NCI-H2029 treated with DMSO at 0.1 percent for 48 hours (cell line): ENCODE results near the gene CDC20.

Source experiments
- DNase-seq: peaks from one replicate; lab custom pipeline; 2025; lab: John Stamatoyannopoulos, UW

The CDC20 gene

DNA sequence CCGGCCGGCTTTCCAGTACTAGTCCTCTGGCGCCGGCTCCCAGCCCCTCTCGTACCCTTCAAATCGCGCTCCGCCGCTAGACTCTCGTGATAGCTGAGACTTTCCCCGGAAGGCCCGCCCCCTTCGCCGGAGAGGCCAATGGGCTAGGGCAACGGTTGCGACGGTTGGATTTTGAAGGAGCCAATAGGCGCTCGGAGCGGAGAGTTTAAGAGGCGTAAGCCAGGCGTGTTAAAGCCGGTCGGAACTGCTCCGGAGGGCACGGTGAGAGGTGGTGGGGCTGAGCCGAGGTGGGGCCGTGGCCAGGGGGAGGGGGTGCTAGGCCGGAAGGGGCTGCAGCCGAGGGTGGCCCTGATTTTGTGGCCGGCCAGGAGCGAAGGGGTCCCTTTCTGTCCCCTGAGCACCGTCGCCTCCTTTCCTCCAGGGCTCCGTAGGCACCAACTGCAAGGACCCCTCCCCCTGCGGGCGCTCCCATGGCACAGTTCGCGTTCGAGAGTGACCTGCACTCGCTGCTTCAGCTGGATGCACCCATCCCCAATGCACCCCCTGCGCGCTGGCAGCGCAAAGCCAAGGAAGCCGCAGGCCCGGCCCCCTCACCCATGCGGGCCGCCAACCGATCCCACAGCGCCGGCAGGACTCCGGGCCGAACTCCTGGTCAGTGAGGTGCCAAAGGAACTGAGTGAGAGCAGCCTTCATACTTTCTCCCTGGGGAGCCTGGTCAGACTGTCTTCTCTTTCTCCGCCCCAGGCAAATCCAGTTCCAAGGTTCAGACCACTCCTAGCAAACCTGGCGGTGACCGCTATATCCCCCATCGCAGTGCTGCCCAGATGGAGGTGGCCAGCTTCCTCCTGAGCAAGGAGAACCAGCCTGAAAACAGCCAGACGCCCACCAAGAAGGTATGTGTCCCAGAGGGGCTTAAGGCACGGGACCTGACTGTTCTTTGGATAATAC, at the start of gene CDC20:
TSS of gene CDC20 (plus strand) at position 236 of the 948 bp plus-strand sequence. CDS start at position 471, 235 bp downstream.
- peak; percentile 99 for DNase-seq

DNA sequence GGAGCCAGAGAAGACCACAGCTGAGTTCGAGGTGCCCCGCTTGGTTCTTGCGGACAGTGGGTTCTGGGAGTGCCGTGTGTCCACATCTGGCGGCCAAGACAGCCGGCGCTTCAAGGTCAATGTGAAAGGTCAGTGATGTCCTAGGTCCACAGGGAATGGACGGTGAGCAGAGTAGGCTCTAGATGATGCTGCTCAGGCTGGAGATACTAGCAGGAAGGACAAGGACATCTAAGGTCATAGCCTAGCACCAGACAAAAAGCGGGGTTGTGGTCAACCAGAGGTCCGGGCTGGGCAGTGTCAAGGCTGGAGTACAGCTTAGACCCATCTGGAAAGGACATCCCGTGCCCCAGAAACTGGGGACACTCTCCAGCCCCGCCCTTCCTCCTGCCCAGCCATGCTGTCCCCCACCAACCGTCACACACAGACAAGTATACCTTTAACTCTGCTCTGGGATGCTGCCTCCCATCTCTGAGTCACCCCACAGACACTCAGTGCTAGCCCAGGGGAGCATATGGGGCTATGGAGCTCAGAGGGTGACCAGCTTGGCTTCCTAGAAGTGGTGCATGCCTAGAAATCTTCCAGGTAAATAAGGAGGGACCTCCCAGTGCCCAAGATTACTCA, 49.3 kb upstream of the CDC20 start:
- no peak for DNase-seq

DNA sequence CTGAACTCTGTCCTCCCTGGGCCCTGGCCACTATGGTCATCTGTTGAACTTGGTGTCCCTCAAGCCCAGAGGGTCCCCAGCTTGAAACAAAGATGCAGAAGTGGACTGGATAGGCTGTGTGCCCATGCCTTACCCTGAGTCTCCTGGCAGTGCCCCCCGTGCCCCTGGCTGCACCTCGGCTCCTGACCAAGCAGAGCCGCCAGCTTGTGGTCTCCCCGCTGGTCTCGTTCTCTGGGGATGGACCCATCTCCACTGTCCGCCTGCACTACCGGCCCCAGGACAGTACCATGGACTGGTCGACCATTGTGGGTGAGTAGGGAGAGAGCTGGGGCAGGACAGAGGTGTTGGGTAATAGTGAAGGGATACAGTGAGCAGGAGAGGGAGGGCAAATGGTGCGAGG, 47.3 kb upstream of the CDC20 start:
- DNase-seq = no peak

DNA sequence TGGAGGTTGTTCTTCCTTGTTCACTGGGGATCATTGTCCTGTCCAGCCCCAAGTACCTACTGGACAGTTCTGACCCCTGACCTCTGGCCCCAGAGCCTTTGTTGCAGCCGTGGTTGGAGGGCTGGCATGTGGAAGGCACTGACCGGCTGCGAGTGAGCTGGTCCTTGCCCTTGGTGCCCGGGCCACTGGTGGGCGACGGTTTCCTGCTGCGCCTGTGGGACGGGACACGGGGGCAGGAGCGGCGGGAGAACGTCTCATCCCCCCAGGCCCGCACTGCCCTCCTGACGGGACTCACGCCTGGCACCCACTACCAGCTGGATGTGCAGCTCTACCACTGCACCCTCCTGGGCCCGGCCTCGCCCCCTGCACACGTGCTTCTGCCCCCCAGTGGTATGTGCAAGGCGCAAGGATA, 46.6 kb upstream of the CDC20 start:
- no peak for DNase-seq

DNA sequence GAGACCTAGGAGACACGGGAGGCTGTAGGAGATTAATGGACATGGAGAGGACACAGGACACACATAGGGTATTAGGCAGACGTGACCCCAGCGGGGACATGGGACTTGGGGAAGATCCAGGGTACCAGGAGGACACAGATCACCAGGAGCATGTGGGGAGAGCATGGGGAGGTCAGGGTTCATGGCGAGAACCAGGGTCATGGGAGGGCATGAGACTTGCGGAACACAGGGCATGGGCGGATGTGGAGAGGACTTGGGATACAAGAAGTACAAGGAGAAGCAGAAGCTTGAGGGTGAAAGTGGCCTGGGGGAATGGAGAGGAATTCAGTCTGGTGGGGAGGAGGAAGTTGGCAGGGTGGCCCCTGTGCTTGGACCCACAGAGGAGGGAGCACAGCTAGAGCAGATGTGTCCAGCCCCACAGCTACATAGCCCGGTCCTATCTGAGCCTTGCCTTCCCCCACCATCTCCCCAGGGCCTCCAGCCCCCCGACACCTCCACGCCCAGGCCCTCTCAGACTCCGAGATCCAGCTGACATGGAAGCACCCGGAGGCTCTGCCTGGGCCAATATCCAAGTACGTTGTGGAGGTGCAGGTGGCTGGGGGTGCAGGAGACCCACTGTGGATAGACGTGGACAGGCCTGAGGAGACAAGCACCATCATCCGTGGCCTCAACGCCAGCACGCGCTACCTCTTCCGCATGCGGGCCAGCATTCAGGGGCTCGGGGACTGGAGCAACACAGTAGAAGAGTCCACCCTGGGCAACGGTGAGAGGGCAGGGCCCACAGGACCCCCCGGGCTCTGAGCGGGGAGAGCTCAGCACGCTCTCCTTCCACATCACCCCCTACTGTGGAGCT, 45.9 kb upstream of the CDC20 start:
- no peak for DNase-seq

DNA sequence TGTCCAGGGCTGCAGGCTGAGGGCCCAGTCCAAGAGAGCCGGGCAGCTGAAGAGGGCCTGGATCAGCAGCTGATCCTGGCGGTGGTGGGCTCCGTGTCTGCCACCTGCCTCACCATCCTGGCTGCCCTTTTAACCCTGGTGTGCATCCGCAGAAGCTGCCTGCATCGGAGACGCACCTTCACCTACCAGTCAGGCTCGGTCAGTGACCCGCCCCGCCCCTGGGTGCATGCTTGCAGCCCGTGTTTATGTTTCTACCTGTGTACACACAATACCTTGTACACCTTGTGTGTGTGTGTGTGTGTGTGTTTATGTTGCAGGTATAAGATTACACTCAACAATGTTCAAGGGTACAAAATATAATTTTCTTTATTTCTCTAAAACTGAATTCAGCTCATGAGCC, 45.0 kb upstream of the CDC20 start:
- DNase-seq = no peak

DNA sequence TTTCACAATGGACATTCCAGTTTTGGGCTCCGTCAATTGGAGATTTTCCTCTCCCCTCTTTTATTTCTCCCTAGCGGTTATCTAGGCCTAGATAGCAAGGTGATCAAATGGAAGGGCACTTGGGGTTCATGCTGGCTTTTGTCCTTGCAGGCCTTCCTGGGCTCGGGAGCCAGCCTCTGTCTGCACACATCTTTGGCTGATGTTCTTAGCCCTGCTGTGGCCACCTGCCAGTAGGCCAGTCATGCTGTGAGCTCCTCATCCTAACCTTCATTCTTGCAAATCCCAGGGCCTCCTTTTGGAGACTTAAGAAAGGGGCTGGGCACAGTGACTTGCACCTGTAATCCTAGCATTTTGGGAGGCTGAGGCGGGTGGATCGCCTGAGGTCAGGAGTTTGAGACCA, 44.5 kb upstream of the CDC20 start:
- DNase-seq = no peak

DNA sequence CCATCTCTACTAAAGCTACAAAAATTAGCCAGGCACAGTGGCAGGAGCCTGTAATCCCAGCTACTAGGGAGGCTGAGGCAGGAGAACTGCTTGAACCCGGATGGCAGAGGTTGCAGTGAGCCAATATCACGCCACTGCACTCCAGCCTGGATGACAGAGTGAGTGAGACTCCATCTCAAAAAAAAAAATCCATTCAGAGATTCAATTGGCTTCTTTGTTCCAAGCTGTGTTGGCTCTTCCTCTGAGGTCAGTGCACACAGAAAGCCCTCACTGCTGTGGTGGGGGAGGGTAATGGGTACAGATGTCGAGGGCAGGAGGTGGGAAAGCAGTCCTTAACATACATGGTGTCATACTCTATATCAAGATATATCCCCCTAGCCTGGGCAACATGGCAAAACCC, 43.3 kb upstream of the CDC20 start:
- DNase-seq = no peak

DNA sequence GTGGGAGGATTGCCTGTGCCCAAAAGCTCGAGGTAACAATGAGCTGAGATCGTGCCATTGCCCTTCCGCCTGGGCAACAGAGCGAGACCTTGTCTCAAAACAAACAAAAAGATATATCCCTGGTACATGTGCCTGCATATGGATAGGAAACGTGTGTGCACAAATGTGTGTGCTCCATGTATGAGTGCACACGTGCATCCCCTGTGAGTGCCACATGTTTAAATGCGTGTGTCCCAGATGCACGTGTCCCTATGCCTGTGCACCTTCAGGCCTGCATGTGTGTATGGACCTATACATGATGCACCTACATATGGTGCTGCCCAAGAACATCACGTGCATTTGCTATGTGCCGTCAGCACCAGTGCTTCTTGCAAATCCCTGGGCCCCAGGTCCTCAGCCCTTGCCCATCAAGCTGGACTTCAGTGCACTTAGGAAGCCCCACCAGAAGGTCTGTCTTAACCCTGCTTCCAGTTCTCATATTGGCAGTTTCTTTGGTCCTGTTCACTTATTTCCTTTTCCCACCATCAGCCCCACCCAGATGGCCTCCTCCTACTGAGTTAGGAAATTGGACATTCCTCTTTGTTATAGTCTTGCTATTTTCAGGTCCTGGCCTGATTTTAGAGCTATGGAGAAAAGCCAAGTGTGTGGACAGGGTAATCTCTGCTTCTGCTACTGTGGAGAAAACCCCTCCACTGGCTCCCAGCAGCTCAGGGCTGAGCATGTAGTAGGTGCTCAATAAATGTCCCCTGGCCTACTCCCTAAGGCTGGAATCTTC, 42.6 kb upstream of the CDC20 start:
- DNase-seq = no peak

DNA sequence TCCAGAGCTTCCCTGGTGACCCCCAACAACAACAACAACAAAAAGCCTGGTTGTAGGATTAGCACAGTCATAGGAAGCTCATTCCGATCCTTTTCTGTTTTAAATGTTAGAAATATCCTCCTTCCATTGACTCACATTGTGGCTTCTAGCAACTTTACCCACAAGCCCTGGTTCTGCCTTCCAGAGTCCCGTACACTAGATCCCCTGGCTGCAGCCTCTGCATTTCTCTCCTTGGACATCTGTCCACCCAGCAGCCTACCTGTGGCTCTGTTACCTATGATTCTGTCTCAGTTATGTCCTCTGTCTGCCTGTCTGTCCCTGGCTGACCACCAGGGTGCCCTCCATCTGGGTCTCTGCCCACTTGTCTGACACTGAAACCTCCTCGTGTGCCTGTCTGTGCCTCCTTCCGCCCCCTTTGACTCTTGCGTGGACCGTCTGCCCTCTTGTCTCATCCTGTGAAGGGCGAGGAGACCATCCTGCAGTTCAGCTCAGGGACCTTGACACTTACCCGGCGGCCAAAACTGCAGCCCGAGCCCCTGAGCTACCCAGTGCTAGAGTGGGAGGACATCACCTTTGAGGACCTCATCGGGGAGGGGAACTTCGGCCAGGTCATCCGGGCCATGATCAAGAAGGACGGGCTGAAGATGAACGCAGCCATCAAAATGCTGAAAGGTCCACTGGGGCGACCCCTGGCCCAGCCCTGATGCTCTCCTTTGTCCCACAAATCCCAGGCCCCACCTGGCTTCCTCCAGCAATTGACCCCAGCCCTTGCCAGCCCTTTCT, 41.9 kb upstream of the CDC20 start:
- DNase-seq = no peak

DNA sequence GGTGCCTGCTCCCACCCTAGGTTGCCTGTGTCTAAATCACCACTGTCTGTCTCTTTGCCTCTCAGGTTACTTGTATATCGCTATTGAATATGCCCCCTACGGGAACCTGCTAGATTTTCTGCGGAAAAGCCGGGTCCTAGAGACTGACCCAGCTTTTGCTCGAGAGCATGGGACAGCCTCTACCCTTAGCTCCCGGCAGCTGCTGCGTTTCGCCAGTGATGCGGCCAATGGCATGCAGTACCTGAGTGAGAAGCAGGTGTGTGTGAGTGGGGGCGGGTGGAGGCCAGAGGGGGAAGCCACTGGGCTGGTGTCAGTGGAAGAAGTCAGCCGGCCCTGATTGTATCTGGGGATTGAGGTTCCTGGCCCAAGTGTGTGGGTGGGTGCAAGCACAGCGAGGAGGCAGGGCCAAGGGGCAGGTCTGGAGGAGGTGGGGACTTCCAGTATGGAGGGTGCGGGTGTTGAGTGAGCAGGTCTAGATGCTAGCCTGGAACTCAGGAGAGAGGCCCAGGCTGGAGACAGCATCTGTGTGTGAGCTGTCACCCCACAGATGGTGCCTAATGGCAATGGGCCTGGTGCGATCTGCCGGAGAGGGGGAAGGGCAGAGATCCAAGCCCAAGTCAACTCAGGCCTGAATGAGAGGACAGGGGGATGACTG, 40.8 kb upstream of the CDC20 start:
- no peak for DNase-seq

DNA sequence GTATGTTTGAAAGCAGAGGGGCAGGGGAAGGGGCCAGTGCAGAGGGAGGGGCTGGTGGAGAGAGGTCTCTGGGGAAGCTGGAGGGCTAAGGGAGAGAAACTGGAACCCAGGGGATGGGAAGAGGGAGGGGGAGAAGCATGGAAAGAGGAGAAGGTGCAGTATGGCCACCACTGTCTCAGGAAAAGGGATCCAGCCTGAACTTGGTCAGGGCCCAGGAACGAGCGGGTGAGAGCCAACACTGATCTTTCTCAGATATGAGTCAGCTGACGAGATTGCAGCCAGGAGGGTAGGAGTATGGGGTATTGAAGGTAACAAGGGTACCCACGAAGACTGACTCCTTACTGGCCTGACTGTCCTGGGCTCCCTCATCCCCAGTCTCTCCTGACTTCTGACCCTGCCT, 40.0 kb upstream of the CDC20 start:
- no peak for DNase-seq

DNA sequence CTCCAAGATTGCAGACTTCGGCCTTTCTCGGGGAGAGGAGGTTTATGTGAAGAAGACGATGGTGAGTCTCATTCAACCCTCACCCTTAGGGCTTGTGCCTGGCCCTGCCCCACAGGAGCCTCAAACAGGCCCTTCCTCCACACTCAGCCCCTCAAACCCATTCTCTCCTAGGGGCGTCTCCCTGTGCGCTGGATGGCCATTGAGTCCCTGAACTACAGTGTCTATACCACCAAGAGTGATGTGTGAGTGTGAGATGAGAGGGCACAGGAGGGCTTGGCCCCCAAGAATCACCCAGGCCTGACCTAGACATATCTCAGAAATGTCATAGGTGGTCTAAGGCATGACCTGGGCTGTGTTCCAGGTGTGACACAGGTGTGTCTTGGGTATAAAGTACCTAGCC, 39.5 kb upstream of the CDC20 start:
- no peak for DNase-seq

DNA sequence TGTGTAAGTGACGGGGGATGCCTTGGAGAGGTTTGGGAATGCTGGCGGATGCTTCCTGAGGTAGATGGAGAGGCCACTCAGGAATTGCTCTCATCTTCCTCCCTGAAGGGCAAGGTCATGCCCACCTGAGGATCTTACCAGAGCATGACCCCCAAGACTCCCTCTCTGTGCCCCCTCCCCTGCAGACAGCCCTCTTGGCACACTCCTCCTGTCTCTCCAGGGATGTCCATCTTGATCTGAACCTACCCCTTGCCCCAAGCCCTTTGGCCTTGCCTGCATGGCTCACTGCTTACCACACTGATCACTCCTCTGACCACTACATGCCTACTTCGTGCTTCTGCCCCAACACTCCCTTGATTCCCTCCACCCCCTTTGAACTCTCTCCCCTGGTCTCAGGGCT, 39.0 kb upstream of the CDC20 start:
- DNase-seq = no peak

DNA sequence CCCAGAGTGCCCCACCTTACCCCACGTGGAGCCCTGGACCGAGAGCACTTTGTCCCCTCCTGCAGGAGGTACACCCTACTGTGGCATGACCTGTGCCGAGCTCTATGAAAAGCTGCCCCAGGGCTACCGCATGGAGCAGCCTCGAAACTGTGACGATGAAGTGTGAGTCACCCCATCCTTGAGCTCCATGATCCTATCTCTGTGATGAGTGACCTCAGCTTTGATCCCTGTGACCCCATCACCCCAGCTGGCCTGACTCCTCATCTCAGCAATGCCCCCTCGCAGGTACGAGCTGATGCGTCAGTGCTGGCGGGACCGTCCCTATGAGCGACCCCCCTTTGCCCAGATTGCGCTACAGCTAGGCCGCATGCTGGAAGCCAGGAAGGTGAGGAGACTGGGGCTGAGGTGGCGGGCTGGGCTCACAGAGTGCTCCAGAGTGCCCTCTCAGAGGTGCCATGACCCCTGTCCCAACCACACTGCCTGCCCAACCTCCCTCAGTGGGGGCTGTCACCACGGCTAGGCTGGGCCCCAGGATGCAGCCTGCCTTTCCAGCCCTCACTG, 37.4 kb upstream of the CDC20 start:
- no peak for DNase-seq

DNA sequence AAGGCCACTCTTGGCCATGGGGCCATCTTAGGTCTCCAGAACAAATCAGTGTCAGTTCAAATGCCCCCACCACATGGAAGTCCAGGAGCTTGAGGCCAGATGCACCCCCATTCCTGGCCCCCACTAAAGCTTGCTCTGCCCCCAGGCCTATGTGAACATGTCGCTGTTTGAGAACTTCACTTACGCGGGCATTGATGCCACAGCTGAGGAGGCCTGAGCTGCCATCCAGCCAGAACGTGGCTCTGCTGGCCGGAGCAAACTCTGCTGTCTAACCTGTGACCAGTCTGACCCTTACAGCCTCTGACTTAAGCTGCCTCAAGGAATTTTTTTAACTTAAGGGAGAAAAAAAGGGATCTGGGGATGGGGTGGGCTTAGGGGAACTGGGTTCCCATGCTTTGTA, 36.3 kb upstream of the CDC20 start:
- DNase-seq = no peak

DNA sequence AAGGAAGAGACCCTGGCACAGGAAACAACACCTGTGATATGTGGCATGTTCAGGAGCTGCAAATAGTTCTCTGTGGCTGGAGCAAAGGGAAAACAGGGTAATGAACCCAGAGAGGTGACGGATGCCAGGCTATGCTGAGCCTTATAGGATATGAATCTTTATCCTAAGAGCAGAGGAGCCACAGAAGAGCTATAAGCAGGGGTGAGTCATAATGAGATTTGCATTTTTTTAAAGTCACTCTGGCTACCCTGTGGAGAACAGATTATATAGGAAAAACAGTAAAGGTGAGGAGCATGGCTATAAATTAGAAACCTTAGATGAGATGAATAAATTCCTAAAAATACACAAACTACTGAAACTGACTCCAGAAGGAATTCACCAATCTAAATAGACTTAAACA, 34.0 kb upstream of the CDC20 start:
- DNase-seq = no peak

DNA sequence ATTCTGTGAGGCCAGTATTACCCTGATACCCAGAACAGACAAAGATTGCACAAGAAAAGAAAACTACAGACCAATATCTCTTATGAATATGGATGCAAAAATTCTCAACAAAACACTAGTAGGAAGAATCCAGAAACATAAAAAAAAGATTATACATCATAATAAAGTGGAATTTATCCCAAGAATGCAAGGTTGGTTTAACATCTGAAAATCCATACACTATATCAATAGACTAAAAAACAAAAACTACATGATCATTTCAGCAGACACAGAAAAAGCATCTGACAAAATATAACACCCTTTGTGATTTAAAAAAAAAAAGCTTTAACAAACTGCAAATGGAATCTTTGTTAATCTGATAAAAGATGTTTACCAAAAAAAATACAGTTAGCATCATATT, 33.4 kb upstream of the CDC20 start:
- DNase-seq = no peak

DNA sequence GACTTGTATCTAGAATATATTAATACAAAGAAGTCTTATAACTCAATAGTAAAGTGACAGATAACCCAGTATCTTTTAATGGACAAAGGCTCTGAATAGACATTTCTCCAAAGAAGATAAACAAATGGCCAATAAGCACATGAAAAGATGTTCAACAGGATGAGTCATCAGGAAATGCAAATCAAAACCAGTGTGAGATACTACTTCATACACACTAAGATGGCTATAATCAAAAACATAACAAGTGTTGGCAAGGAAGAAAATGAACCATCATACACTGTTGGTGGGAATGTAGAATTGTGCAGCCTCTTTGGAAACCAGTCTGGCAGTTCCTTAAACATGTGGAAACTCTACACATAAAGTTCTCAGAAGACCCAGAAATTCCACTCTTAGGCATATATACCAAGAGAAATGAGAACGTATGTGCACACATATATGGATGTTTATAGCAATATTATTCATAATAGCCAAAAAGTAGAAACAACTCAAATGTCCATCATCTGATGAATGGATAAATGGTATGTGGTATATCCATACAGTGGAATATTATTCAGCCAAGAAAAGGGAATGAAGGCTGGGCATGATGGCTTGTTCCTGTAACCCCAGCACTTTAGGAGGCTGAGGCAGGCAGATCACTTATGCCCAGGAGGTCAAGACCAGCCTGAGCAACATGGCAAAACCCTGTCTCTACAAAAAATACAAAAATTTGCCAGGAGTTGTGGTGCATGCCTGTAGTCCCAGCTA, 31.1 kb upstream of the CDC20 start:
- DNase-seq = no peak
